Skin epidermis (tissue), 12 donors: ENCODE measurements around the gene TBC1D3E.
"Not testable (repeated sequence)": the region's sequence is repeated elsewhere in the genome, so short reads cannot be mapped to it uniquely, and the experiment has no call there.

Experiments used
- H3K27ac ChIP-seq, 21 experiments: fragments of 200-600 bp; sonication (generic) in 11 of 21; one replicate each; pipeline ENCODE4 v1.5.0; 2020; ENCODE audit warnings: mild to moderate bottlenecking in 3 of 21, inconsistent platforms in 2 of 21, moderate library complexity in 2 of 21
- H3K4me3 ChIP-seq, 7 experiments: fragments of 200-600 bp; sonication (generic) in 2 of 7; one replicate each; pipeline ENCODE4 v1.5.0; 2020; ENCODE audit warnings: inconsistent platforms in 2 of 7, mild to moderate bottlenecking in 2 of 7, moderate library complexity in 1 of 7

TBC1D3E gene

DNA sequence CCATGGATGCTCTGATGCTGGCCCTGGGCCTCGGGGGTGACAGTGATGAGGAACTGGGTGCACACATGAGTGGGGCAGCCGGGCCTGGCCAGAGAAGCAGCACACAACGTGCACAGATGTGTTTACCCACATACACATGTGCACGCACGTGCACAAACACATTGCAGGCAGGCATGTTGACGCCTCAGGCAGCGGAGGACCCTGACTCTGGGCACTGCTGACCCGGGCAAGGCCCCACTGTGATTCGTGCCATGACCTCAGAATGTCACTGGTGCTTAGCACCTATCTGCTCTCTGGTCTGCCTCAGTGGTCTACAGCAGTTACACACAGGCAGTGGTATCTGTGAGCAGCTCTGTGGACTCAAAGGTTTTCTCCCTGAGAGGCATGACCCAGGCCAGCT lies at the start of gene TBC1D3E:
Gene TBC1D3E, plus strand, starts transcription at position 301 of the 400 bp plus-strand sequence. CDS start 1,545 bp downstream, outside the sequence.
- H3K27ac ChIP-seq, H3K4me3 ChIP-seq: not testable (repeated sequence)

DNA sequence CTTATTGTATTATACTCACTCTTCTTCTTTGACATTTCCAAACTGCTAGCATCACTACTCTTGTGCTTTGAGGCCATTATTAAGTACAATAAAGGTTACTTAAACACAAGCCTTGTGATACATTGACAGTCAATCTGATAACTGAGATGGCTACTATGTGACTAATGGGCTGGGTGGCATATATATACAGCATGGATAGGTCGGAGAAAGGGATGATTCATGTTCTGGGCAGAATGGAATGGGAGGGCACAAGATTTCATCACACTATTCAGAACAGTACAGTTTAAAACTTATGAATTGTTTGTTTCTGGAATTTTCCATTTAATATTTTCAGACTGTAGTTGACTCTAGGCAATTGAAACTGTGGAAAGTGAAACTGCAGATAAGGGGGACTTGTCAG lies 40.4 kb upstream of the TBC1D3E start:
- not testable (repeated sequence) for H3K4me3 ChIP-seq, H3K27ac ChIP-seq

DNA sequence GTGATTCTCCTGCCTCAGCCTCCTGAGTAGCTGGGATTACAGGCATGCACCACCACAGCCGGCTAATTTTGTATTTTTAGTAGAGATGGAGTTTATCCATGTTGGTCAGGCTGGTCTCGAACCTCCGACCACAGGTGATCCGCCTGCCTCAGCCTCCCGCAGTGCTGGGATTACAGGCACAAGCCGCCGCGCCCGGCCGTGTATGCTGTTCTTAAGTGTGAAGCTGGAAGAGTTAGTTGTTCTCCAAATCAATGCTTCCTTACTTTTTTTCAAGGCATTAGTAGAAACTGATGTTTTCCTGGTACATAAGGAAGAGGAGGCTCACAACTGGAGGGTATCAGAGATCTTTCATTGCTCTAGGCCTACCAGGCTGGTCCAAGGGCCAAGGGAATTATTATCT lies 39.6 kb upstream of the TBC1D3E start:
- not testable (repeated sequence) for H3K4me3 ChIP-seq, H3K27ac ChIP-seq

DNA sequence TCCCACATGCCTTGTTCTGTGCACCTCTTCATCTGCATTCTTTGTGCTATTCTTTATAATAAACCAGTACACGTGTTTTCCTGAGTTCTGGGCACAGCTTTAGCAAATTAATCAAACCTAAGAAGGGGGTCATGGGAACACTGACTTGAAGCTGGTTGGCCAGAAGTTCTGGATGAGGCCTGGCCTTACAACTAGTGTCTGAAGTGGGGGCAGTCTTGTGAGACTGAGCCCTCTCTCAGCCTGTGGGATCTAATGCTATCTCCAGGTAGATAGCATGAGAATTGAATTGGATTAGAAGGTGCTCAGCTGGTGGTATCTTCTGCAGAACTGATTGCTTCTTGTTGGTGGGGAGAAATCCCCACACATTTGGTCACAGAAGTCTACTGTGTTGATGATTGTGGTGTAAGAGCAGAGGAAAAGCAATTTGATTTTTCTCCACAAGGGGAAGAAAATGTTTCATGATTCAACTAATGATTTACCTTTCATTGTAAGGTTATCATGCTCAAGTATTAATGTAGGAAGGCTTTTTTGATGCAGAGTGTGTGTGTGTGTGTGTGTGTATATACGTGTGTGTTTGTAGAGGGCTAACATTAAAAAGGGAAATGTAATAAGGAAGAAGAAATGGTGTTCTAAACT lies 33.6 kb upstream of the TBC1D3E start:
- H3K4me3 ChIP-seq, H3K27ac ChIP-seq: not testable (repeated sequence)

DNA sequence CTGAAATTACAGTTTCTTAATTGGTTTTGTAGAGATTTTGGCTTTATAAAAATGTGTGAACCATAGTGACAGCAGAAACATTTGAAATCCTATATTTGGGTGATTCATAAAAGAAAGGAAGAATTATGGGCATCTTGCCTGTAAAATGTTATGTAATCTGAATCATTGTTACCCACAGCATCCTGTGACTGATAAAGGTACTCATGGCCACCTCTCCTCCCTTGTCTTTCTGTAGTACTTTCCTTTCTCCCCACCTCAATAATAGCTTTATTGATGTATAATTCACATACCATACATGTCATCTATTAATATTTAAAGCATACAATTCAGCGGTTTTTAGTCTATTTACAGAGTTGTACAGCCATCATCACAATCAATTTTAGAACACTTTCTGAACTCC lies 28.5 kb upstream of the TBC1D3E start:
- not testable (repeated sequence) for H3K4me3 ChIP-seq, H3K27ac ChIP-seq

DNA sequence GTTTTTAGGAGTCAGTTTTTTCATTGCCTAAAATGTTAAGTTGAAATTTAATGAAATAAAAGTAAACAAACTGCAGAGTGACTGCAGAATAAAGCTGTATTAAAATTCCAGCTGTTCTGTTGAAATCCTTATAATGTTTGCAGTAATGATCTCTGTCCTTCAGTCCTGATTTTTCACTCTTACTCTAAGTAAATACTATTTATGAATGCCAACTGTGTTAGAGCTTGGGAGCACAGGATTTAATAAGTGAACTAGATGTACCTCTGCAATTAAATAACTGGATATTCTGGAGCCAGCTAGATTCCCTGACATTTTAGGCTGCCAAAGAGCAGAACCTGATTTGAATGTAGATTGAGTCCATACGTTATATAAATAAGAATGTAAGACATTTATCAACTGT lies 7.9 kb upstream of the TBC1D3E start:
- not testable (repeated sequence) for H3K4me3 ChIP-seq, H3K27ac ChIP-seq

DNA sequence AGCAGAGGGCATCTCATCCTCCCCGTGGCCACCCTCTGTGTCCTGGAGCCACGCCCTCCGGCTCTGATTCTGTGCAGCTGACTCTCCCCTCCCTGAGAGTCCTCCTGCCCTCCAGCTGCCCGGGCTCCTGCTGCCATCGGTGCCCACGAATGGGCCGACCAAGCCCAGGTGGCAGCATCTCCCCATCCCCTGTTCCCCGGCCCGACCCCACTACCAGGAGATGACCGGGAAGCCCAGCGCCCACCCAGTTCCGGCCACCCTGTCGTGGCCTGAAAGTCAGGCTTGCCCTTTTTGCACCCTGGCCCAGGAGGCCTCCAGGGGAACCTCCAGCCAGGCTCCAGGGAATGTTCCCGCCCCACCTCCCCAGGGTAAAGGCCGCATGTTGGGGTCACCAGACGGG lies 7.1 kb downstream of the TBC1D3E start:
- H3K27ac ChIP-seq, H3K4me3 ChIP-seq: not testable (repeated sequence)
